WTC11 (cell line): ENCODE results near the gene CFAP100. TPM values are rescaled to one million over a fixed set of nuclear protein-coding genes. Genes with fewer than 3 reads are reported as not detected.

Experiments used
- ATAC-seq: fragments of 200-7000 bp; cut with Tn5 transposase; 2 replicates; pipeline ENCODE4 v1.10.0; 2021; ENCODE audit warnings: mild to moderate bottlenecking, moderate library complexity
- CTCF ChIA-PET: fragments of 300-600 bp; sonication (Branson Sonifier 250); formaldehyde crosslinking; loops from one replicate; lab custom pipeline; 2021; ENCODE audit warnings: antibody characterized with exemption; lab: Charles Lee
- POLR2A ChIA-PET: fragments of 350-600 bp; sonication (Branson Sonifier 250); formaldehyde crosslinking; loops from one replicate; lab custom pipeline; 2021; ENCODE audit warnings: antibody characterized with exemption; lab: Charles Lee
- DNase-seq: peaks from one replicate; pipeline ENCODE4 v3.0.0; 2021; ENCODE audit warnings: low spot score
- H3K27ac Mint-ChIP-seq: 2 replicates; pipeline ENCODE4 v1.8.0; 2021; ENCODE audit warnings: mixed read lengths
- H3K27me3 Mint-ChIP-seq: 2 replicates; pipeline ENCODE4 v1.8.0; 2021; ENCODE audit warnings: low read depth, mild to moderate bottlenecking, moderate library complexity, mixed read lengths
- H3K36me3 Mint-ChIP-seq: 2 replicates; pipeline ENCODE4 v1.8.0; 2021; ENCODE audit warnings: mixed read lengths
- H3K4me1 Mint-ChIP-seq: 2 replicates; pipeline ENCODE4 v1.8.0; 2022; ENCODE audit warnings: mixed read lengths
- H3K4me3 Mint-ChIP-seq: 2 replicates; pipeline ENCODE4 v1.8.0; 2021; ENCODE audit warnings: mild to moderate bottlenecking, moderate library complexity, mixed read lengths
- H3K9me3 Mint-ChIP-seq: 2 replicates; pipeline ENCODE4 v1.8.0; 2021; ENCODE audit warnings: mixed read lengths
- ATF1 ChIP-seq: sonication (generic); formaldehyde crosslinking; IDR thresholded peaks from 2 replicates; pipeline ENCODE4 v1.8.1; 2023; ENCODE audit warnings: mild to moderate bottlenecking, moderate library complexity, missing genetic modification reagents
- ELF4 ChIP-seq: sonication (generic); formaldehyde crosslinking; IDR thresholded peaks from 2 replicates; pipeline ENCODE4 v1.8.1; 2022; ENCODE audit warnings: low read depth, mild to moderate bottlenecking, moderate library complexity, missing genetic modification reagents
- ETV6 ChIP-seq: sonication (generic); formaldehyde crosslinking; IDR thresholded peaks from 2 replicates; pipeline ENCODE4 v1.8.1; 2022; ENCODE audit warnings: mild to moderate bottlenecking, missing genetic modification reagents
- HMGA2 ChIP-seq: fragments of 250-450 bp; sonication (Bioruptor Pico); IDR thresholded peaks from 2 replicates; pipeline ENCODE4 v1.4.0; 2021; ENCODE audit warnings: mild to moderate bottlenecking, moderate library complexity
- NFATC4 ChIP-seq: fragments of 250-450 bp; sonication (Bioruptor Pico); IDR thresholded peaks from 2 replicates; pipeline ENCODE4 v1.9.0; 2021; ENCODE audit warnings: mild to moderate bottlenecking
- NFE2L1 ChIP-seq: sonication (generic); formaldehyde crosslinking; IDR thresholded peaks from 2 replicates; pipeline ENCODE4 v1.8.1; 2023; ENCODE audit warnings: missing genetic modification reagents
- NR1H2 ChIP-seq: sonication (generic); formaldehyde crosslinking; IDR thresholded peaks from 2 replicates; pipeline ENCODE4 v1.9.0; 2021; ENCODE audit warnings: mild to moderate bottlenecking, moderate library complexity, missing genetic modification reagents
- SOX15 ChIP-seq: fragments of 250-450 bp; sonication (Bioruptor Pico); IDR thresholded peaks from 2 replicates; pipeline ENCODE4 v1.9.0; 2021; ENCODE audit warnings: mild to moderate bottlenecking
- ZNF263 ChIP-seq: sonication (generic); formaldehyde crosslinking; IDR thresholded peaks from 2 replicates; pipeline ENCODE4 v1.8.1; 2022; ENCODE audit warnings: low read depth, mild to moderate bottlenecking, moderate library complexity, missing genetic modification reagents
- ZNF396 ChIP-seq: fragments of 250-450 bp; sonication (Bioruptor Pico); IDR thresholded peaks from 2 replicates; pipeline ENCODE4 v1.8.0; 2021; ENCODE audit warnings: mild to moderate bottlenecking, moderate library complexity, borderline replicate concordance
- total RNA-seq: library from RNA; stranded (reverse); gene quantifications from 3 replicates; pipeline ENCODE4 v1.2.3, GENCODE V29; 2021
- TF ChIP-seq, protein P1 (sequence below): sonication (generic); formaldehyde crosslinking; IDR thresholded peaks from 2 replicates; pipeline ENCODE4 v1.8.0; 2022; ENCODE audit warnings: mild to moderate bottlenecking, missing genetic modification reagents
- TF ChIP-seq, protein P2 (sequence below): sonication (generic); formaldehyde crosslinking; IDR thresholded peaks from 2 replicates; pipeline ENCODE4 v1.8.0; 2023; ENCODE audit warnings: mild to moderate bottlenecking, missing genetic modification reagents
- TF ChIP-seq, protein P3 (sequence below): sonication (generic); formaldehyde crosslinking; IDR thresholded peaks from 2 replicates; pipeline ENCODE4 v1.8.0; 2023; ENCODE audit warnings: missing genetic modification reagents, mild to moderate bottlenecking, borderline replicate concordance
- TF ChIP-seq, protein P4 (sequence below): fragments of 250-450 bp; sonication (Bioruptor Pico); IDR thresholded peaks from 2 replicates; pipeline ENCODE4 v1.9.0; 2021; ENCODE audit warnings: mild to moderate bottlenecking, borderline replicate concordance
- TF ChIP-seq, protein P5 (sequence below): fragments of 250-450 bp; sonication (Bioruptor Pico); IDR thresholded peaks from 2 replicates; pipeline ENCODE4 v1.9.0; 2021; ENCODE audit warnings: mild to moderate bottlenecking
- TF ChIP-seq, protein P6 (sequence below): fragments of 250-450 bp; sonication (Bioruptor Pico); conservative IDR thresholded peaks from 2 replicates; pipeline ENCODE4 v1.9.0; 2021; ENCODE audit warnings: mild to moderate bottlenecking

The CFAP100 gene
- total RNA-seq, 1 experiment from 2014 or later: not detected

DNA sequence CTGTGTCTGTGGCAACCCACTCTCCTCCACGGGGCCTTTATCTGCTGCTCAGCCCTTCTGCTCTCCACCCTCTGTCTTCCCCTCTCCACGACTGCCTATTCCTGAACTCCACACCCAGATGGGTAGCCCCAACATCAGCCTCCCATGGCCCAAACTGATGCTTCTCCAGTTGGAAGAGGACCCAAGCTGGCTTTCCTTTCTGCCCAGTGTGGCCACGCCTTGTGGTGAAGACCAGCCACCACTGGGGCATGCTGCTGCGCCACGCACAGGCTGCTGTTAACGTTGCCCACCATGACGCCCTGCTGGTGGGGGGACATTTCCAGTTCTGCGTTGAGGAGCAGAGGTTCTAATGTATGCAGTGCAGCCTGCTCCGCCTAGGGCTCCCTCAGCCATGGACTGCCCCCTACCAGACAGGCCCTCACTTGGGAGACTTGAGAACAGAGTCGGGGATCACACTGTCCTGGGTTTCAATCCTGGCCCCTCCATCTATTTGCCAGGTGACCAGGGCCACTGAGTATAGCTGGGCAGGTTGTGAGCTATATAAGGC is 26.9 kb downstream of the CFAP100 start:
- TF ChIP-seq ATF1 (CRISPR knock-in tag): no peak
- TF ChIP-seq, all 79 proteins: peak for 0
- DNase-seq: no peak
- Mint-ChIP-seq H3K36me3 (peaks cover 12% of the 10 kb centered on the region), H3K4me1 (peaks cover 23% of the 10 kb centered on the region), H3K9me3 (peaks cover 16% of the 10 kb centered on the region), H3K27ac (no peak overlapping the region), H3K27me3 (peaks cover 4% of the 10 kb centered on the region), H3K4me3 (no peak overlapping the region)
- POLR2A ChIA-PET: no interaction called here
- no peak for ATAC-seq
- CTCF ChIA-PET: no interaction called here

DNA sequence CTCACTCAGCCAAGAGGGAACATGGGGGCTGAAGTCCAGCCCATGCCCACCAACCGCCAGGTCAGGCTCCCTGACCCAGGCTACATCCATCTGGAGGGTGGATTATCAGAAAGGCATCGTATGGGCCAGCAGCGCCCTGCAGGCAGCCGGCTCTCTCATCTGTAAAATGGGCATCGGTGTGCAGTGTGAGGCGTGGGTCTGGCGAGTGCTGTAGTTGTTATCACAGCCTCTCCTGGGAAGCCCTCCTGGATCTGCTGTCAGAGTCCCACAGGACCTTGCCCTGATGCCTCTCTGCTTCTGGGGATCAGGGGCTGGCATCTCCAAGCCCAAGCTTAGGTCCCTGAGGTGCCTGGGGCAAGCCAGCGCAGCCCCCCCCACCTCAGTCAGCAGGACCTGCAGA is 27.4 kb downstream of the CFAP100 start:
- Mint-ChIP-seq H3K27me3 (peaks cover 4% of the 10 kb centered on the region), H3K4me1 (peaks cover 23% of the 10 kb centered on the region), H3K4me3 (no peak overlapping the region), H3K9me3 (peaks cover 21% of the 10 kb centered on the region), H3K27ac (no peak overlapping the region), H3K36me3 (peaks cover 16% of the 10 kb centered on the region)
- ATAC-seq (no peak), DNase-seq (no peak)
- ChIA-PET POLR2A (no interaction called here), CTCF (no interaction called here)
- TF ChIP-seq, protein P1, sequence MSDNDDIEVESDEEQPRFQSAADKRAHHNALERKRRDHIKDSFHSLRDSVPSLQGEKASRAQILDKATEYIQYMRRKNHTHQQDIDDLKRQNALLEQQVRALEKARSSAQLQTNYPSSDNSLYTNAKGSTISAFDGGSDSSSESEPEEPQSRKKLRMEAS: no peak
- TF ChIP-seq NFE2L1 (CRISPR knock-in tag) (no peak), ZNF263 (CRISPR knock-in tag) (no peak), ELF4 (no peak), SOX15 (CRISPR knock-in tag) (no peak), ZNF396 (CRISPR knock-in tag) (no peak), NFATC4 (no peak), ETV6 (CRISPR knock-in tag) (no peak), NR1H2 (CRISPR knock-in tag) (no peak), HMGA2 (CRISPR knock-in tag) (no peak)
- TF ChIP-seq, protein P2, sequence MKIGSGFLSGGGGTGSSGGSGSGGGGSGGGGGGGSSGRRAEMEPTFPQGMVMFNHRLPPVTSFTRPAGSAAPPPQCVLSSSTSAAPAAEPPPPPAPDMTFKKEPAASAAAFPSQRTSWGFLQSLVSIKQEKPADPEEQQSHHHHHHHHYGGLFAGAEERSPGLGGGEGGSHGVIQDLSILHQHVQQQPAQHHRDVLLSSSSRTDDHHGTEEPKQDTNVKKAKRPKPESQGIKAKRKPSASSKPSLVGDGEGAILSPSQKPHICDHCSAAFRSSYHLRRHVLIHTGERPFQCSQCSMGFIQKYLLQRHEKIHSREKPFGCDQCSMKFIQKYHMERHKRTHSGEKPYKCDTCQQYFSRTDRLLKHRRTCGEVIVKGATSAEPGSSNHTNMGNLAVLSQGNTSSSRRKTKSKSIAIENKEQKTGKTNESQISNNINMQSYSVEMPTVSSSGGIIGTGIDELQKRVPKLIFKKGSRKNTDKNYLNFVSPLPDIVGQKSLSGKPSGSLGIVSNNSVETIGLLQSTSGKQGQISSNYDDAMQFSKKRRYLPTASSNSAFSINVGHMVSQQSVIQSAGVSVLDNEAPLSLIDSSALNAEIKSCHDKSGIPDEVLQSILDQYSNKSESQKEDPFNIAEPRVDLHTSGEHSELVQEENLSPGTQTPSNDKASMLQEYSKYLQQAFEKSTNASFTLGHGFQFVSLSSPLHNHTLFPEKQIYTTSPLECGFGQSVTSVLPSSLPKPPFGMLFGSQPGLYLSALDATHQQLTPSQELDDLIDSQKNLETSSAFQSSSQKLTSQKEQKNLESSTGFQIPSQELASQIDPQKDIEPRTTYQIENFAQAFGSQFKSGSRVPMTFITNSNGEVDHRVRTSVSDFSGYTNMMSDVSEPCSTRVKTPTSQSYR (CRISPR knock-in tag): no peak
- TF ChIP-seq, protein P3, sequence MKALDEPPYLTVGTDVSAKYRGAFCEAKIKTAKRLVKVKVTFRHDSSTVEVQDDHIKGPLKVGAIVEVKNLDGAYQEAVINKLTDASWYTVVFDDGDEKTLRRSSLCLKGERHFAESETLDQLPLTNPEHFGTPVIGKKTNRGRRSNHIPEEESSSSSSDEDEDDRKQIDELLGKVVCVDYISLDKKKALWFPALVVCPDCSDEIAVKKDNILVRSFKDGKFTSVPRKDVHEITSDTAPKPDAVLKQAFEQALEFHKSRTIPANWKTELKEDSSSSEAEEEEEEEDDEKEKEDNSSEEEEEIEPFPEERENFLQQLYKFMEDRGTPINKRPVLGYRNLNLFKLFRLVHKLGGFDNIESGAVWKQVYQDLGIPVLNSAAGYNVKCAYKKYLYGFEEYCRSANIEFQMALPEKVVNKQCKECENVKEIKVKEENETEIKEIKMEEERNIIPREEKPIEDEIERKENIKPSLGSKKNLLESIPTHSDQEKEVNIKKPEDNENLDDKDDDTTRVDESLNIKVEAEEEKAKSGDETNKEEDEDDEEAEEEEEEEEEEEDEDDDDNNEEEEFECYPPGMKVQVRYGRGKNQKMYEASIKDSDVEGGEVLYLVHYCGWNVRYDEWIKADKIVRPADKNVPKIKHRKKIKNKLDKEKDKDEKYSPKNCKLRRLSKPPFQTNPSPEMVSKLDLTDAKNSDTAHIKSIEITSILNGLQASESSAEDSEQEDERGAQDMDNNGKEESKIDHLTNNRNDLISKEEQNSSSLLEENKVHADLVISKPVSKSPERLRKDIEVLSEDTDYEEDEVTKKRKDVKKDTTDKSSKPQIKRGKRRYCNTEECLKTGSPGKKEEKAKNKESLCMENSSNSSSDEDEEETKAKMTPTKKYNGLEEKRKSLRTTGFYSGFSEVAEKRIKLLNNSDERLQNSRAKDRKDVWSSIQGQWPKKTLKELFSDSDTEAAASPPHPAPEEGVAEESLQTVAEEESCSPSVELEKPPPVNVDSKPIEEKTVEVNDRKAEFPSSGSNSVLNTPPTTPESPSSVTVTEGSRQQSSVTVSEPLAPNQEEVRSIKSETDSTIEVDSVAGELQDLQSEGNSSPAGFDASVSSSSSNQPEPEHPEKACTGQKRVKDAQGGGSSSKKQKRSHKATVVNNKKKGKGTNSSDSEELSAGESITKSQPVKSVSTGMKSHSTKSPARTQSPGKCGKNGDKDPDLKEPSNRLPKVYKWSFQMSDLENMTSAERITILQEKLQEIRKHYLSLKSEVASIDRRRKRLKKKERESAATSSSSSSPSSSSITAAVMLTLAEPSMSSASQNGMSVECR (CRISPR knock-in tag): no peak
- TF ChIP-seq, protein P4, sequence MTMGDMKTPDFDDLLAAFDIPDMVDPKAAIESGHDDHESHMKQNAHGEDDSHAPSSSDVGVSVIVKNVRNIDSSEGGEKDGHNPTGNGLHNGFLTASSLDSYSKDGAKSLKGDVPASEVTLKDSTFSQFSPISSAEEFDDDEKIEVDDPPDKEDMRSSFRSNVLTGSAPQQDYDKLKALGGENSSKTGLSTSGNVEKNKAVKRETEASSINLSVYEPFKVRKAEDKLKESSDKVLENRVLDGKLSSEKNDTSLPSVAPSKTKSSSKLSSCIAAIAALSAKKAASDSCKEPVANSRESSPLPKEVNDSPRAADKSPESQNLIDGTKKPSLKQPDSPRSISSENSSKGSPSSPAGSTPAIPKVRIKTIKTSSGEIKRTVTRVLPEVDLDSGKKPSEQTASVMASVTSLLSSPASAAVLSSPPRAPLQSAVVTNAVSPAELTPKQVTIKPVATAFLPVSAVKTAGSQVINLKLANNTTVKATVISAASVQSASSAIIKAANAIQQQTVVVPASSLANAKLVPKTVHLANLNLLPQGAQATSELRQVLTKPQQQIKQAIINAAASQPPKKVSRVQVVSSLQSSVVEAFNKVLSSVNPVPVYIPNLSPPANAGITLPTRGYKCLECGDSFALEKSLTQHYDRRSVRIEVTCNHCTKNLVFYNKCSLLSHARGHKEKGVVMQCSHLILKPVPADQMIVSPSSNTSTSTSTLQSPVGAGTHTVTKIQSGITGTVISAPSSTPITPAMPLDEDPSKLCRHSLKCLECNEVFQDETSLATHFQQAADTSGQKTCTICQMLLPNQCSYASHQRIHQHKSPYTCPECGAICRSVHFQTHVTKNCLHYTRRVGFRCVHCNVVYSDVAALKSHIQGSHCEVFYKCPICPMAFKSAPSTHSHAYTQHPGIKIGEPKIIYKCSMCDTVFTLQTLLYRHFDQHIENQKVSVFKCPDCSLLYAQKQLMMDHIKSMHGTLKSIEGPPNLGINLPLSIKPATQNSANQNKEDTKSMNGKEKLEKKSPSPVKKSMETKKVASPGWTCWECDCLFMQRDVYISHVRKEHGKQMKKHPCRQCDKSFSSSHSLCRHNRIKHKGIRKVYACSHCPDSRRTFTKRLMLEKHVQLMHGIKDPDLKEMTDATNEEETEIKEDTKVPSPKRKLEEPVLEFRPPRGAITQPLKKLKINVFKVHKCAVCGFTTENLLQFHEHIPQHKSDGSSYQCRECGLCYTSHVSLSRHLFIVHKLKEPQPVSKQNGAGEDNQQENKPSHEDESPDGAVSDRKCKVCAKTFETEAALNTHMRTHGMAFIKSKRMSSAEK (CRISPR knock-in tag): no peak
- TF ChIP-seq, protein P5, sequence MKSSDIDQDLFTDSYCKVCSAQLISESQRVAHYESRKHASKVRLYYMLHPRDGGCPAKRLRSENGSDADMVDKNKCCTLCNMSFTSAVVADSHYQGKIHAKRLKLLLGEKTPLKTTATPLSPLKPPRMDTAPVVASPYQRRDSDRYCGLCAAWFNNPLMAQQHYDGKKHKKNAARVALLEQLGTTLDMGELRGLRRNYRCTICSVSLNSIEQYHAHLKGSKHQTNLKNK (CRISPR knock-in tag): no peak
- TF ChIP-seq, protein P6, sequence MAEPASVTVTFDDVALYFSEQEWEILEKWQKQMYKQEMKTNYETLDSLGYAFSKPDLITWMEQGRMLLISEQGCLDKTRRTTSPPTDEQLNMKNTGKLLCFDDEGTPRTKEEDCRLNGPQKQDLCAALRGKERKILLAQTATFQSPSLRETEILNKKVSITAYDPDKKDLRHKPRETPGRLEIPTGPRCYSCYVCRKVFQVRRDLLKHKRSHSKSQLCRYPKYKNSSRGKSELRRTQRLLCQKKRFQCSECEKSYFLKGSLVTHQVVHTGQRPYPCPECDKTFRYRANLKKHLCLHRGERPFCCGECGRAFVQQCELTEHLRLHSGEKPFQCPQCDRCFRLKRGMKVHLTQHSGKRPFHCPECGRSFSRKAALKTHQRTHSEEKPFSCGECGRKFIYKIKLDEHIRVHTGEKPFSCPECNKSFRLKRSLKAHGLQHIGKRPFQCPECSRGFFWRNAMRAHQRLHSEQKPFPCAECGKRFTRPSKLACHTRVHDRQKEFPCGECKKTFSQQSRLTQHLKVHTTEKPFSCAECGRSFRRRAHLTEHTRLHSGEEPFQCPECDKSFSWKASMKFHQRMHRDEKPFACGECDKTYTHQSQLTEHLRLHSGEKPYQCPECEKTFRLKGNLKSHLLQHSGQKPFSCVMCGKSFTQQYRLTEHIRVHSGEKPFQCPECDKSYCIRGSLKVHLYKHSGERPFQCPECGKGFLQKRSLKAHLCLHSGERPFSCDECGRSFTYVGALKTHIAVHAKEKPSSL: no peak
